Tibial artery (tissue), 4 donors: ENCODE measurements around the gene SYN1.

Experiments used
- DNase-seq, 2 donors: peaks; one replicate each; pipeline ENCODE4 v3.0.0-alpha.2; 2019
- H3K27ac ChIP-seq, 2 donors: fragments of 200-600 bp; sonication (generic) in 1 of 2; 1 replicate in 1 of 2; 2 replicates in 1 of 2; pipeline ENCODE4 v1.5.1; 2018 to 2019; ENCODE audit warnings: mild to moderate bottlenecking in 1 of 2
- H3K27me3 ChIP-seq, 2 donors: fragments of 200-600 bp; sonication (generic) in 1 of 2; one replicate each; pipeline versions ENCODE4 v1.5.1 to v1.6.0; 2016 to 2019
- H3K36me3 ChIP-seq, 3 donors: fragments of 200-600 bp; sonication (generic) in 2 of 3; one replicate each; pipeline ENCODE4 v1.5.1; 2016 to 2019; ENCODE audit warnings: mild to moderate bottlenecking in 2 of 3
- H3K4me1 ChIP-seq, 4 donors: fragments of 200-600 bp; sonication (generic) in 2 of 4; 1 replicate in 3 of 4; 2 replicates in 1 of 4; pipeline ENCODE4 v1.5.1; 2016 to 2019
- H3K4me3 ChIP-seq, 2 donors: fragments of 200-600 bp; sonication (generic) in 1 of 2; 1 replicate in 1 of 2; 2 replicates in 1 of 2; pipeline ENCODE4 v1.5.1; 2018 to 2019; ENCODE audit warnings: mild to moderate bottlenecking in 2 of 2
- H3K9me3 ChIP-seq, 3 donors: fragments of 200-600 bp; sonication (generic) in 1 of 3; one replicate each; pipeline ENCODE4 v1.5.1; 2016 to 2019
- CTCF ChIP-seq, 2 experiments: fragments of 200-600 bp in 1 of 2; fragments of 450-650 bp in 1 of 2; IDR thresholded peaks; one replicate each; pipeline ENCODE4 v1.5.1; 2017 to 2019; ENCODE audit warnings: antibody characterized with exemption in 2 of 2, mild to moderate bottlenecking in 1 of 2, moderate library complexity in 1 of 2
- intact Hi-C: fragments of 100-400 bp; cut with DNase I; formaldehyde crosslinking; loops from one replicate; pipeline ENCODE4 v1.15.0; 2023; ENCODE audit warnings: low total_unique reads

The SYN1 gene

GRCh38 chrX:47574076-47574546 is 45.5 kb downstream of the SYN1 start:
- peaks cover 0 to 23% (median 14%) of the 10 kb centered on the region in 4 donors for H3K4me1 ChIP-seq
- no peaks in the 10 kb centered on the region for H3K9me3 ChIP-seq
- no peak for TF ChIP-seq CTCF (IDR thresholded peaks at IDR 0.05)
- intact Hi-C loops: no loop called here
- peak overlapping the region; percentile 70 to 72 for H3K27ac ChIP-seq
- no peak for DNase-seq
- H3K4me3 ChIP-seq: peak overlapping the region; percentile 38 to 44
- H3K36me3 ChIP-seq: peaks cover 6 to 28% (median 16%) of the 10 kb centered on the region in 3 donors
- H3K27me3 ChIP-seq: no peaks in the 10 kb centered on the region

GRCh38 chrX:47573341-47574075 is 46.1 kb downstream of the SYN1 start:
- peaks cover 0 to 23% (median 14%) of the 10 kb centered on the region in 4 donors for H3K4me1 ChIP-seq
- peak in 1 of 2 donors; percentile 38 for DNase-seq
- H3K36me3 ChIP-seq: peaks cover 12 to 34% (median 22%) of the 10 kb centered on the region in 3 donors
- no peak for TF ChIP-seq CTCF (IDR thresholded peaks at IDR 0.05)
- H3K27me3 ChIP-seq: no peaks in the 10 kb centered on the region
- peak overlapping the region; percentile 38 to 44 for H3K4me3 ChIP-seq
- intact Hi-C loops: no loop called here
- no peaks in the 10 kb centered on the region for H3K9me3 ChIP-seq
- peak overlapping the region; percentile 70 to 72 for H3K27ac ChIP-seq

GRCh38 chrX:47572773-47573340 is 46.8 kb downstream of the SYN1 start:
- H3K4me3 ChIP-seq: no peak overlapping the region
- peak overlapping the region; percentile 70 to 72 for H3K27ac ChIP-seq
- H3K36me3 ChIP-seq: peaks cover 12 to 40% (median 28%) of the 10 kb centered on the region in 3 donors
- H3K9me3 ChIP-seq: no peaks in the 10 kb centered on the region
- intact Hi-C loops: no loop called here
- no peaks in the 10 kb centered on the region for H3K27me3 ChIP-seq
- TF ChIP-seq CTCF (IDR thresholded peaks at IDR 0.05): no peak
- peaks cover 0 to 21% (median 14%) of the 10 kb centered on the region in 4 donors for H3K4me1 ChIP-seq
- DNase-seq: no peak

GRCh38 chrX:47571896-47572295 is 47.8 kb downstream of the SYN1 start:
- TF ChIP-seq CTCF (IDR thresholded peaks at IDR 0.05): no peak
- intact Hi-C loops: no loop called here
- Histone ChIP-seq H3K27me3 (no peaks in the 10 kb centered on the region), H3K9me3 (no peaks in the 10 kb centered on the region), H3K27ac (no peak overlapping the region), H3K36me3 (peaks cover 21 to 50% (median 37%) of the 10 kb centered on the region in 3 donors), H3K4me3 (no peak overlapping the region), H3K4me1 (peaks cover 0 to 16% (median 13%) of the 10 kb centered on the region in 4 donors)
- no peak for DNase-seq

- no peak for DNase-seq
- Histone ChIP-seq H3K36me3 (peaks cover 24 to 57% (median 44%) of the 10 kb centered on the region in 3 donors), H3K4me3 (no peak overlapping the region), H3K9me3 (no peaks in the 10 kb centered on the region), H3K27ac (no peak overlapping the region), H3K27me3 (no peaks in the 10 kb centered on the region), H3K4me1 (peaks cover 0 to 16% (median 13%) of the 10 kb centered on the region in 4 donors)
- no peak for TF ChIP-seq CTCF (IDR thresholded peaks at IDR 0.05)
- intact Hi-C loops: no loop called here
Observed at GRCh38 chrX:47571215-47571614, 48.4 kb downstream of the SYN1 start.
